IMR-90 (cell line): ENCODE measurements around the gene EDN2.

Source experiments
- BHLHE40 ChIP-seq: fragments of 150-350 bp; IDR thresholded peaks from 2 replicates; pipeline ENCODE4 v1.6.1; 2016; ENCODE audit warnings: mild to moderate bottlenecking, low read depth, low read length
- CEBPB ChIP-seq: IDR thresholded peaks from 2 replicates; pipeline ENCODE4 v1.6.1; 2012; ENCODE audit warnings: low read depth, low read length, improper control_type of control experiment
- CTCF ChIP-seq: conservative IDR thresholded peaks from 2 replicates; pipeline ENCODE4 v1.5.1; 2012; ENCODE audit warnings: mild to moderate bottlenecking, low read depth, low read length, improper control_type of control experiment
- ELK1 ChIP-seq: fragments of 150-350 bp; IDR thresholded peaks from 2 replicates; pipeline ENCODE4 v1.6.1; 2016; ENCODE audit warnings: low read depth, mild to moderate bottlenecking, low read length, moderate library complexity, borderline replicate concordance
- FOS ChIP-seq: fragments of 150-350 bp; IDR thresholded peaks from 2 replicates; pipeline ENCODE4 v1.6.1; 2016; ENCODE audit warnings: low read depth, low read length
- MAFK ChIP-seq: IDR thresholded peaks from 2 replicates; pipeline ENCODE4 v1.6.1; 2012; ENCODE audit warnings: low read depth, low read length, improper control_type of control experiment
- MXI1 ChIP-seq: IDR thresholded peaks from 2 replicates; pipeline ENCODE4 v1.6.1; 2012; ENCODE audit warnings: low read depth, mild to moderate bottlenecking, low read length, moderate library complexity, borderline replicate concordance
- NFE2L2 ChIP-seq: fragments of 150-350 bp; IDR thresholded peaks from 2 replicates; pipeline ENCODE4 v1.6.1; 2016; ENCODE audit warnings: low read depth, mild to moderate bottlenecking, low read length
- POLR2A ChIP-seq: IDR thresholded peaks from 2 replicates; pipeline ENCODE4 v1.6.1; 2012; ENCODE audit warnings: mild to moderate bottlenecking, low read depth, low read length
- RAD21 ChIP-seq: IDR thresholded peaks from 2 replicates; pipeline ENCODE4 v1.6.1; 2012; ENCODE audit warnings: low read length, improper control_type of control experiment
- RCOR1 ChIP-seq: IDR thresholded peaks from 2 replicates; pipeline ENCODE4 v1.6.1; 2012; ENCODE audit warnings: mild to moderate bottlenecking, low read length, improper control_type of control experiment; ENCODE audit not compliant: insufficient replicate concordance
- RFX5 ChIP-seq: IDR thresholded peaks from 2 replicates; pipeline ENCODE4 v1.8.0; 2012; ENCODE audit warnings: low read depth, mild to moderate bottlenecking, low read length, moderate library complexity
- SMC3 ChIP-seq: fragments of 150-350 bp; IDR thresholded peaks from 2 replicates; pipeline ENCODE4 v1.6.1; 2016; ENCODE audit warnings: low read depth, mild to moderate bottlenecking, antibody characterized with exemption, low read length, moderate library complexity

- no peak for TF ChIP-seq POLR2A
- TF ChIP-seq CTCF = no peak
- no peak for TF ChIP-seq RAD21
- no peak for TF ChIP-seq CEBPB
- TF ChIP-seq MXI1 = no peak
- TF ChIP-seq FOS = no peak
- TF ChIP-seq ELK1 = no peak
- no peak for TF ChIP-seq MAFK
- TF ChIP-seq BHLHE40 = no peak
- TF ChIP-seq RCOR1 = no peak
- no peak for TF ChIP-seq RFX5
- TF ChIP-seq SMC3 = no peak
- no peak for TF ChIP-seq NFE2L2
Observed at GRCh38 chr1:41429641-41430035, 54.8 kb downstream of the EDN2 start.
